Right lobe of liver (tissue), 6 donors: ENCODE measurements around the gene FAM236A. TPM values are rescaled to one million over a fixed set of nuclear protein-coding genes. Genes with fewer than 3 reads are reported as not detected.
A peak's percentile ranks its signal among the peaks of the same experiment; 100 is the strongest.
"Not testable (repeated sequence)": the region's sequence is repeated elsewhere in the genome, so short reads cannot be mapped to it uniquely, and the experiment has no call there.

ENCODE experiments used
- ATAC-seq, 4 donors: fragments of 200-7000 bp; cut with Tn5 transposase; one replicate each; pipeline ENCODE4 v1.9.1; 2020; ENCODE audit warnings: mild to moderate bottlenecking in 4 of 4, moderate library complexity in 4 of 4
- DNase-seq, 3 donors: peaks; one replicate each; pipeline ENCODE4 v3.0.0-alpha.2; 2020
- H3K27ac ChIP-seq, 3 donors: fragments of 200-600 bp; one replicate each; pipeline ENCODE4 v1.8.0; 2022
- H3K27me3 ChIP-seq, 2 donors: fragments of 200-600 bp; one replicate each; pipeline ENCODE4 v1.8.0; 2022
- H3K36me3 ChIP-seq, 4 donors: fragments of 200-600 bp; sonication (generic) in 1 of 4; one replicate each; pipeline versions ENCODE4 v1.5.1 to v1.8.0; 2017 to 2022; ENCODE audit warnings: control low read depth in 1 of 4
- H3K4me1 ChIP-seq, 4 donors: fragments of 200-600 bp; sonication (generic) in 1 of 4; one replicate each; pipeline versions ENCODE4 v1.5.1 to v1.8.0; 2017 to 2022; ENCODE audit warnings: control low read depth in 1 of 4
- H3K4me3 ChIP-seq, 3 donors: fragments of 200-600 bp; one replicate each; pipeline ENCODE4 v1.8.0; 2022
- H3K9me3 ChIP-seq, 4 donors: fragments of 200-600 bp; sonication (generic) in 1 of 4; one replicate each; pipeline versions ENCODE4 v1.5.1 to v1.8.0; 2017 to 2022; ENCODE audit warnings: control low read depth in 1 of 4
- WGBS: methylation state at CpG from one replicate; pipeline ENCODE4 v1.1.6; 2018; ENCODE audit warnings: low coverage, low lambda C conversion rate; ENCODE audit not compliant: insufficient coverage; ENCODE audit errors: missing lambda C conversion rate; 5-methylcytosine and 5-hydroxymethylcytosine counted together
- intact Hi-C, 2 donors: fragments of 100-400 bp; cut with DNase I; formaldehyde crosslinking; loops; one replicate each; pipeline versions ENCODE4 v1.11.2 to v1.14.1; 2022
- total RNA-seq, 6 experiments: library from RNA; depleted of rRNA in 2 of 6; stranded (reverse); fragments of >200 nt in 2 of 6; fragmentation: NEBNext Ultra II Directional in 3 of 6; extraction: Animal tissue kit (Norgen Biotek cat#: 25700) in 3 of 6; gene quantifications; one replicate each; pipeline versions ENCODE4 v1.1.0 to v1.2.4, GENCODE V29; 2016 to 2023
- donor health status: DM: no; HTN: yes; CAD: no.
- donor health status: DM: no; HTN: no; CAD: no.
- donor health status: DM: no; HTN: no; CAD: no.
- donor health status: DM: no; HTN: yes; CAD: no.
- donor health status: DM: no; HTN: yes; CAD: no.

FAM236A gene
- total RNA-seq, 6 experiments from 2014 or later = not detected

DNA sequence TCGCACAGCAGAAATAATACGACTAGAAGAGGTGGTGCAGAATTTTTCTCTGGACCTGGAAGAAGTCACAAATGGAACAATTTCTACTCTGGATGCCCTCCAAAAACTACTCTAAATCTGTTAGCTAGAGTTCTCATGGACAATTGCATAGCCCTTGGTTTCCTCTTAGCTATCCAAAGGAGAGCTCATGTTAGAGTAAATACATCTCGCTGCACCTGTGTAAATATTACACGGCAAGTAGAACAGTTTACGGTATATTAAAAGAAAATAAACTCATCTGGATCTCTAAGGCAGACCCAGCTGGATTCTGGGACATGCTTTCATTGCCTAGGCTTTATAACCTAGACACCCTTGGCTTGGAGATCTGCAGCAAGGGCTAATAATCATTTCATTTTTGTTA is 33.9 kb downstream of the FAM236A start:
- DNase-seq, ATAC-seq, H3K9me3 ChIP-seq, intact Hi-C loops, H3K4me1 ChIP-seq, H3K27ac ChIP-seq, H3K36me3 ChIP-seq, H3K4me3 ChIP-seq, H3K27me3 ChIP-seq: not testable (repeated sequence)
- WGBS = no CpG with 5 or more reads among the region's 5 CpGs

DNA sequence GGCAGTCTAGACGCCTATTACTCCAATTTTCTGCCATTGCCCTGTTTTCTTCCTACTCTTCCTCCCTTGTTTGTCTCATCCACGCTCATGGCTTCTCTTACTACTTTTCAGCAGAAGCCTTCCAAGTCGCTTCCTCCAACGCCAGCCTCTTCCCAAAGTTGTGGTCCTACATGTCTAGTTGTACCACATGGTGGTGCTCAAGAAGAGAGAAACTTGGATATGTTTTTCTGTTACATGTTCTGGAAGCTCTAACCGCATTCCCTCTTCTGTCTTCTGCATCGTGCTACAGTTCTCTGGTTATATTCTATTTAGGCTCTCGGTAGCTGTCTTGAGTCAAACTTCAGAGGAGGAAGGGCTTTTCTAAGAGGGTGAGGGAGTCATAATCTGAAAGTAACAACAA is 36.9 kb downstream of the FAM236A start:
- H3K9me3 ChIP-seq, H3K36me3 ChIP-seq, H3K27me3 ChIP-seq, H3K4me1 ChIP-seq, DNase-seq, H3K4me3 ChIP-seq, intact Hi-C loops, H3K27ac ChIP-seq: not testable (repeated sequence)
- no CpG with 5 or more reads among the region's 7 CpGs for WGBS
- peak in 3 of 4 donors; percentile 33 to 58 (median 45) for ATAC-seq

DNA sequence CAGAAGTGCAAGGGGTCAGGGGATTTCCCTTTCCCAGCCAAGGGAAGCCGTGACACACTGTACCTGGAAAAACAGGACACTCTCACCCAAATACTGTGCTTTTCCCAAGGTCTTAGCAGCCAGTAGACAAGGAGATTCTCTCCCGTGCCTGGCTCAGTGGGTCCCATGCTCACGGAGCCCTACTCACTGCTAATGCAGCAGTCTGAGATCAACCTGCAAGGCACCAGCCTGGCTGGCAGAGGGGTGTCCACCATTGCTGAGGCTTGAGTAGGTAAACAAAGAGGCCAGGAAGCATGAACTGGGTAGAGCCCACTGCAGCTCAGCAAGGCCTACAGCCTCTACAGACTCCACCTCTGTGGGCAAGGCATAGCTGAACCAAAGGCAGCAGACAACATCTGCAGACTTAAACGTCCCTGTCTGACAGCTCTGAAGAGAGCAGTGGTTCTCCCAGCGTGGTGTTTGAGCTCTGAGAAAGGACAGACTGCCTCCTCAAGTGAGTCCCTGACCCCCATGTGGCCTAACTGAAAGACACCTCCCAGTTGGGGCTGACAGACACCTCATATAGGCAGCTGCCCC is 43.0 kb downstream of the FAM236A start:
- H3K4me3 ChIP-seq, H3K36me3 ChIP-seq, intact Hi-C loops, ATAC-seq, H3K27ac ChIP-seq, H3K4me1 ChIP-seq, H3K27me3 ChIP-seq, H3K9me3 ChIP-seq: not testable (repeated sequence)
- WGBS = 0% methylated on average over 2 of the region's 5 CpGs
- peak in 1 of 3 donors; percentile 10 for DNase-seq

Other genes with a start within 250 kb of the FAM236A start
- gene PHKA1, start 223.9 kb upstream of the FAM236A start, total RNA-seq = 1 to 10 TPM in 4 of 6 experiments, under 1 TPM in 2; 0.92 to 2.5 (median 1.7) TPM
- not detected for gene DMRTC1B, start 161.3 kb upstream of the FAM236A start, total RNA-seq
- gene FAM236B, start 155.5 kb upstream of the FAM236A start, total RNA-seq = not detected
- gene FAM236D, start 130.0 kb upstream of the FAM236A start, total RNA-seq = not detected
- not detected for gene FAM236C, start 25.6 kb upstream of the FAM236A start, total RNA-seq
- gene DMRTC1, start 5.6 kb downstream of the FAM236A start, total RNA-seq = not detected
- gene PABPC1L2B, start 64.7 kb downstream of the FAM236A start, total RNA-seq = not detected
- gene PABPC1L2A, start 141.3 kb downstream of the FAM236A start, total RNA-seq = not detected